NB4 (cell line): ENCODE measurements around the gene HJURP.

Experiments used
- CTCF ChIP-seq: IDR thresholded peaks from one replicate; pipeline ENCODE4 v1.5.1; 2012; ENCODE audit warnings: low read depth, low read length
- MAX ChIP-seq: IDR thresholded peaks from 2 replicates; pipeline ENCODE4 v1.6.1; 2011; ENCODE audit warnings: low read depth, low read length

- no peak for TF ChIP-seq CTCF
- no peak for TF ChIP-seq MAX
Observed at GRCh38 chr2:233833345-233833744, 21.0 kb downstream of the HJURP start.
